ENCODE results near the gene CACNA1E. TPM values are rescaled to one million over a fixed set of nuclear protein-coding genes. Genes with fewer than 3 reads are reported as not detected.

The CACNA1E gene
- total and polyA plus RNA-seq, 2 of the 13 experiments (the other 11 are each of a cell fraction or from before 2014, with no cell fraction given): not detected

Small RNA genes within 50 kb of the gene (small RNA-seq; reads per million reads assigned to genes)
- 0 reads per million in 3 experiments for gene RF00017 (ENCODE audit: insufficient read depth in 2 of 3, insufficient read length in 3 of 3, low read depth in 2 of 3, low replicate concordance in 1 of 3)
- 0 reads per million in 3 experiments for gene RNA5SP70 (ENCODE audit: insufficient read depth in 2 of 3, insufficient read length in 3 of 3, low read depth in 2 of 3, low replicate concordance in 1 of 3)

Data from HepG2 (cell line).